GM19240 (cell line): ENCODE measurements around the gene ZNF547.

Experiments
- DNase-seq: peaks from one replicate; pipeline ENCODE4 v3.0.0; 2011; ENCODE audit warnings: low spot score; ENCODE audit not compliant: insufficient read length

ZNF547 gene

DNA sequence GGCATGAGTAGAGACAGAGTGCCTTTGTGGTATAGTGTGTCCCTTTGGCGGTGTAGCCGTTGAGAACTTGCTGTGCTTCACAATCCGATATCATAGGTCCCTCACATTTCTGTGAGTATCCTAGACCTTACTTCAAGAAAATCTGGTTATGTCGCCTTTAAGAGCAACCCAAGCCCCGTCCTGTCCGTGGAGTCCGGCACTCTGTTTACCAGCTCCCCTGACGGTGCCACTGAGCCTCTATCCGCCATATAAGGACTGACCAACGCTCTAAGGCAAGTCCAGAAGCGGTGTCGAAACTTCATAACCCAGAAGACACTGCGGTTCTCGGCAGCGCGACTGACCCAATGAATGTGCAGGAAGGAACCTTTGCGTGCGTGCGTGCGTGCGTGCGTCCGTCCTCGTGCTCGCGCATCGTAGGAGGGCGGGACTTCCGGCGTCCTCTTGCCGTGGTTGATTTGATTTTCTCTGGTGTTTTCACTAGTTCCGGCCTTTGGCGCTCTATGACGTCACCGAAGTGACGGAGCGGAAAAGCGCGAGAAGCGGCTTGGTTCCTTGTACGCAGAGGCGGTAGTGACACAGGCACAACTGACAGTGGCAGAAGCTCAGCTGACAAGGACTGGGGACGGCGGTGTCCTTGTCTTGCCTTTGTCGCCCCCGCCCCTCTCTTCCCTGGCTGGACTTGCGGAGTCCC lies at the start of gene ZNF547, which contains the start of gene TRAPPC2B:
ZNF547 (plus strand) TSS at position 555 of the 691 bp plus-strand sequence. CDS start 5,005 bp downstream, outside the sequence.
TRAPPC2B (plus strand) TSS at position 555 of the 691 bp plus-strand sequence. CDS start 1,283 bp downstream, outside the sequence.
- DNase-seq: peak; percentile 63

DNA sequence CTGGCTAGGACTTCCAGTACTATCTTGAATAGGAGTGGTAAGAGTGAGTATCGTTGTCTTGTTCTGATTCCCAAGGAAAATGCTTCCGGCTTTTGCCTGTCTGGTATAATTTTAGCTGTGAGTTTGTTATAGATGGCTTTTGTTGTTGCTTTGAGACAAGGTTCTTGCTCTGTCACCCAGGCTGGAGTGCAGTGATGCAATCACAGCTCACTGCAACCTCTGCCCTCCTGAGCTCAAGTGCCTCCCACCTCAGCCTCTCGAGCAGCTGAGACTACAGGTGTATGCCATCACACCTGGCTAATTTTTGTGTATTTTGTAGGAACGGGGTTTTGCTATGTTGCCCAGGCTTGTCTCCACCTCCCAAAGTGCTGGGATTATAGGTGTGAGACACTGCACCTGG lies 49.2 kb upstream of the ZNF547 start:
- DNase-seq: no peak

DNA sequence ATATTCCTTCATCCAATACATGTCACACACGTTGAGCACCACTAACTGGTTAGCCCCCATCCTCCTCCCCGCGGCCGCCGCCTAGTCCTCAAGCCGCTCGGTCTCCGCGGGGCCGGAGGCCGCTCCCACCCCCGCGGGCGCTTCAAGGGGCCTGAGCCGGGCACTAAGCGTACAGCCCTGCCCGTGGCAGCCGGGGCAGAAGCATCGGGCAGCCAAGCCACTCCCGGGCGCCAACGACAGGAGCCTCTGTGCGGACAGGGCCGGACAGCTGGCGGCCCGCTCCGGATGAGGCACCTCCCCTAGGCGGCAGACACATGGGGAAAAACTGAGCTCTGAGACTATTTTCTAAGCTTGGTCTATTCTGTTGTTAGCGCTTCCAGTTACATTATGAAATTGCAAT lies 45.8 kb upstream of the ZNF547 start:
- DNase-seq: no peak

DNA sequence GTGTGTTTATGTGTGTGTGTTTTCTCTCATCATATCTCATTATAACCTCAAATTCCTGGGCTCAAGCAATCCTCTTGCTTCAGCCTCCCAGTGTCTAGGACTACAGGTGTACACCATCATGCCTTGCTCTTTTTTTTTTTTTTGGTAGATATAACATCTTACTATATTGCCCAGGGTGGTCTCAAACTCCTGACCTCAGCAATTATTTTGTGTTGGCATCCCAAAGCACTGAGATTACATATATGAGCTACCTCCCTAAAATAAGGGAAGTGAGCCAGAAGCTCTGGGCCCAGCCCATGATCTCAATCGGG lies 43.5 kb upstream of the ZNF547 start:
- no peak for DNase-seq

DNA sequence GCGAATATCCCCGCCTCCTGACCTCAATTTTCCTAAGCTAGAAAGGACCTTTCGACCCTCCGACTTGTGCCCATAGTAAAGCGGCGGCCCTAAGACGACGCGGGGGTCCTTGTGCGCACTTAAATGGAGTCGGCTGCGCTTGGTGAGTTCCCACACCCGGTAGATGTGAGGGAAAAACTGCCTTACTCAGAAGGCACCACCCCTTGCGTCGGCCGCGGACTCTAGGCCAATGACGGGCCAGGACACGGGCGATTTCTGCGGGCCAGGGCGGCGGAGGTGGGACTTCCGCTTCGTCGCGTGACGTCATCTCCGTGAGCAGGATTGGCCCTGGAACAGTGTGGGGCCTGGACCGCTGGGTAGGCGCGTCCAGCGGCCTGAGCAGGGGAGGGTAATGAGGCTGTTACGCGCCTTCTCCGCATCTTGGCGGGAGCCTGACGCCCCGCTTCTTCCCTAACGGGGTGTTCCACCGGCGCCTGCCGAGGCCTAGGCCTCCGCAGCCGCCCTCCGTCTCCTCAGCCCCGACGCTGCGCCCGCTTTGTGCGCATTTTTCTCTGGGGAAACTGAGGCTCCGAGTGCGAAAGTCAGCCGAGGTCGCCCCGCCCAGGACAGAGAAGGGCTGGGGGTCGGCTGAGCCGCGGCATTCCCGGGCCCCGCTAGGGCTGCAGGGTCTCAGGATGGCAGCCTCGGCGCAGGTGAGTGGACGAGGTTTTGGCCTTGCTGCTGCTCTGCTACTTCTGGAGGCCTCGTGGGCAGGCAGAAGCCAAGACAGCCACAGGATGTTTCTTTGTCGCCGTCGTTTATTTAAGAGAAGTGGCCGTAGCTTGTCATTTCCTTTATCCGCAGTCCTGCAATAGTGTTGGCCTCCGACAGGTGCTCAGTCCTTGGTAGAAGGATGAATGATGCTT lies 42.9 kb upstream of the ZNF547 start, which contains the start of gene ZNF543:
ZNF543 (plus strand) TSS at position 293 of the 905 bp plus-strand sequence; CDS start at position 675, 382 bp downstream.
- DNase-seq: peak; percentile 99

DNA sequence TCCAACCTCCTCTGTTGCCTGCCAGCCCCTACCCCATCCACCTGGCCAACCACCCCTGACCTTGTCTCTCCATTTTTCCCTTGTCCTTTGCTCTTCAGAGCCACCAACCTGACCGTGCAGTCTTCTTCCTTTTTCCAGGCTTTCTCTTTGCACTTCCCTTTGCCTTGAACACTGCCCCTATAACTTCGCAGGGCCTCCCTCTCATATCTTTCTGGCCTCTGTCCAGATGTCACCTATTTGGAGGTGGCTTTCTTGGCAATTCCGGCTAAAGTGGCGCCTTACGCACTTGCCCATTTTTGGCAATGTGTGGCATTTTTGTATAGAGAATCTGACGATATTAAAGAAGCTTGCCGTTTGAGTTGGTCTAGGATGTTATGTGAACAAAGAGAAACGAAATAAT lies 42.2 kb upstream of the ZNF547 start:
- no peak for DNase-seq

DNA sequence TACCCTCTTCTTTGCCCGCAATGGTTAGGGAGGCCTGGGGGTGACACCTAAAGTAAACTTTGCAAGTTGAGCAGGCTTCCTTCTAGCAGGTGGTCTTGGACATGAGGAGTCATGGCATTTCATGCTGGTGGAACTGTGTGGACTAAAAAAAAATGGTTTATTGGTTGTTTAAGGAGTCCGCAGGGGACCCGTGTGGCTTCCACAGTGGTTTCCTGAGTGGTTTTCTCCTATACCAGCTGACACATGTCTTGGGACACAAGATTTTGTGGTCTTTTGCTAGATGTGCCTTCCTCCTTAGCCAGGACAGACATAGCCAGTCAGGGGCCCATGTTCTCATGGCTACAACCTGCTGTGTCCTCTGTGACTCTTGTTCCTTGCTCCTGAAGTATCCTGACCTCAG lies 41.6 kb upstream of the ZNF547 start:
- no peak for DNase-seq

DNA sequence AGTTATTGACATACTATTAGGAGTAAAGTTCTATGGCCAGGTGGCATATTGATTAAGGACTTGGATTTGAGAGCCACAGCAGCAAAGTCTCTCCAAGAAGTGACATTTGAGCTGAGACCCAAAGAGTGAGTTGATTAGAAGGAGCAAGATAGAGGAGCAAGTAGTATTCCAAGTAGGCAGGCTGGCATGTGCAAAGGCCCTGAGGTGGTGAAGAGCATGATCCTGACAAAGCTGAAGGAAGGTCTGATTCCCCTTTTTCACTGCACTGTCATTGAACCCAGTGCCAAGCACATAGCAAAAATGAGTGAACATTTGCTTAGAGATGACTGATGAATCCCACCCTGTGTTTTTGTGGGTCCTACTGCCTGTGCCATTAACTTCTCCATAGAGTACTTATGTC lies 38.4 kb upstream of the ZNF547 start:
- DNase-seq: no peak

DNA sequence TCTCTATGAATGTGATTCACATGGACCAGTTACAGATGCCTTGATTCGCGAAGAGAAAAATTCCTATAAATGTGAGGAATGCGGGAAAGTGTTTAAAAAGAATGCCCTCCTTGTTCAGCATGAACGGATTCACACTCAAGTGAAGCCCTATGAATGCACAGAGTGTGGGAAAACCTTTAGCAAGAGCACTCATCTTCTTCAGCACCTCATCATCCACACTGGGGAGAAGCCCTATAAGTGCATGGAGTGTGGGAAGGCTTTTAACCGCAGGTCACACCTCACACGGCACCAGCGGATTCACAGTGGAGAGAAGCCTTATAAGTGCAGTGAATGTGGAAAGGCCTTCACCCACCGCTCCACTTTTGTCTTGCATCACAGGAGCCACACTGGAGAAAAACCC lies 35.4 kb upstream of the ZNF547 start:
- DNase-seq: no peak

DNA sequence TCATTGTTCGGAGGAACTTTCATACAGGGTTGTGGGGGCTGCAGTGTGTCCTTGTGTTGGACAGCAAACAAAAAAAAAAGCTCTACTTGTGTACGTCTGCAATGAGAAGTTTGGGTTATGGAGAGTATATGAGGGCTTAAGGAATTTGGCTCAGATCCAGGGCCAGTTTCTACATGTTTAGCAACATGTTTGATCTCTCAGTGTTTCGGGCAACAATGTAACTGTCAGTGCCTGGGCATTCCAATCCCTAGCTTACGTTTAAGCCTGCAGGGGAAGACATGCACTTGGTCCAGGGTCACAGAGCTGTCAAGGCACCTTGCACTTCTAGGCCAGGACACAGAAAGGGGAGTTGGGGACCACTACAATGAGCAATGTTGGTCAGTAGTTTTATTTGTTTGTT lies 29.2 kb upstream of the ZNF547 start:
- no peak for DNase-seq

DNA sequence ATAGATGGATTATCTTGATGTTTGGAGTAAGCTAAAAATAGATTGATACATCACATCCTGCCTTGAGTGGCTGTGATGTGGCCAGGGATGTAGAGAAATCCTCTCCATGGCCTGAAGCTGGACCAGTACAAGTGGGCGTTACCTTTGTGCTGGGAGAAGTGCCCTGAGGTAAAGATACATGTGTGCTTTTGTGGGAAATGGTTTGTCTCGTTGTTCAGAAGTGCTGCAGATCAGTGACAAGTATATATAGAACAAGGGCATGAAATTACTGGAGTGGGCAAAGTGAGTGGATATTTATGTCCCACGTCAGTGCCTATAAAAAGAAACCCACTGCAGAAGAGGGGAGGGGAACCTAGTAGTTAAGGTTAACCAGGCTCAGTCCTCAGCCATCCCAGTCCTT lies 24.5 kb upstream of the ZNF547 start:
- DNase-seq: no peak

DNA sequence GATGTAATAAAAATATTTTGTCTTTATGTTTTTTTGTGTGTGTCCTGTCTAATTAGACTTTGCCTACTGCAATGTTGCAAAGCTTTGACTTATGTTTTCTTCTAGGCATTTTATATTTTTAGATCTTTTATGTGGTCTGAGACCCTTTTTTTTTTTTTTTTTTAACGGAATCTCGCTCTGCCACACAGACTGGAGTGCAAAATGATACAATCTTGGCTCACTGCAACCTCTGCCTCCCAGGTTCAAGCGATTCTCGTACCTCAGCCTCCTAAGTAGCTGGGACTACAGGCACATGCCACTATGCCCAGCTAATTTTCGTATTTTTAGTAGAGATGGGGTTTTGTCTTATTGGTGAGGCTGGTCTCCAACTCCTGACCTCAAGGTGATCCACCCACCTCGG lies 20.8 kb upstream of the ZNF547 start:
- no peak for DNase-seq

DNA sequence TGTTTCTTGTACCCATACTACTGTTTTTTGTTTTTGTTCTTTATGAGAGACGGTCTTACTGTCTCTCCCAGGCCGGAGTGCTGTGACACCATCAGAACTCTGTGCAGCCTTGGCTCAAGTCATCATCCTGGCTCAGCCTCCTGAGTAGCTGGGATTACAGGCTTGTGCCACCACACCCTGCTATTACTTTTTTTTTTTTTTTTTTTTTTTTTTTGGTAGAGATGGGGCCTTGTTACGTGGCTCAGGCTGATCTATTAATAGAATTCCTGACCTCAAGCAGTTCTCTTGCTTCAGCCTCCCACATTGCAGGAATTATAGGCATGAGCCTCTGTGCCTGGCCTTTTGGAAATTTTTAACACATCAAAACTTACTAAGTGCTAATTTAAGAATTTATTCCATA lies 15.2 kb upstream of the ZNF547 start:
- DNase-seq: no peak

DNA sequence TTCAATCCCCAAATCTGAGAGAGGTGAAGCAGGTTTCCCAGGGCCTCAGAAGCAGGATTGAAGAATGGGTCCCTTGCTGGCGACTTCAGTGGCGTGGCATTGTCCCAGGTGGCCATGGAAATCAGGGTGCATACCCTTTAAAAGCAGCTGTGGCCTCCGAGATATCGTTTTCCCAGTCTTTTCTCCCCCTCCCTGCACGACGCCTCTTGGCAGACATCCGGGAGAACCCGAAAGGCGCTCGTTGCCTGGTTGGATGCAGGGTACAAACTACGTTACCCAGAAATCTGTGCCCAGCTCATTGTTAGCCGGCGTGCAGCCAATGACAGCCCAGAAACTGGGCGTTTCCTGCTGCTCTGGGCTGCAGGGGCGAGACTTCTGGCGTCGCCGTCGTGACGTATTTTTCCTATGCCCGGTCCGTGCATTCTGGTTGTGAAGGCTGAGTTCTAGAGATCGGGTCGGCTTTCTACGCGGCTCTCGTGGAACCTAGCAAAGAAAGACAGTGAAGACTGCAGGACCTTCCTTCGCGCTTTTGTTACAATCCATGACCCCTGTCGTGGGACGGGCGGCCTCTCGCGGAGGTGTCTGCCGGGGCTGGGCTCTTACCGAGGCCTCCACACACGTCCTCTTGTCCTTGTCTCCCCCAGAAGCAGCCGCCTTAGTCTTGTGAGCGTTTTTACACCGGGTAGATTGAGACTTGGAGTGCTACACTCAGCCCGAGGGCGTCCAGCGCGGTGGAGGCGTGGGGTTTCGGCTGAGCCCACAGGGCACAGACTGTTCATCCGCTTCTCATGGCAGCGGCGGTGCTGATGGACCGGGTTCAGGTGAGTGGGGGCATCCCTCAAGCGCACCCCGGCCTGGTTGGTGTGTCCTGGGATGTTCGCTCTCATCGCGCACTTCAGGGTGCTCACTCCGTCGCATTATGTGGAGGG lies 12.2 kb upstream of the ZNF547 start, which contains the start of gene ZNF304:
ZNF304 (plus strand) TSS at position 395 of the 929 bp plus-strand sequence; CDS start at position 789, 394 bp downstream.
- peak; percentile 83 for DNase-seq

DNA sequence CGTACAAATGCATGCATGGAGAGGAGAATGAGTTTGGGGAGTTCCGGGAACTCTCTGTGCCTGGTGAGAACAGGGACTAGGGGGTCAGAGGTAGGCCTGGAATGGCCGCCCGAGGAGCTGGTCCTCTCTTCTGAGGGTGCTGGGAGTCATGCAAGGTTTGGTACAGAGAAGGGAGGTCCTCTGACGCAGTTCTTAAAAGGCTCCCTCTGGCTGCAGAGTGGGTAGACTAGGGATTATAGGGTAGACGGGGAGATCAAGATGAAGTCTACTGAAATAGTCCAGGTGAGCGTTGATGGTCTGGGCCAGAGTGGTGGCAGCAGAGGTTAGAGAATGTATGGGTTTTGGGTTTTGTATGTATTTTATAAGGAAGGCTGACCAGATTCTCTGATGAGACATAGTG lies 11.5 kb upstream of the ZNF547 start:
- no peak for DNase-seq

DNA sequence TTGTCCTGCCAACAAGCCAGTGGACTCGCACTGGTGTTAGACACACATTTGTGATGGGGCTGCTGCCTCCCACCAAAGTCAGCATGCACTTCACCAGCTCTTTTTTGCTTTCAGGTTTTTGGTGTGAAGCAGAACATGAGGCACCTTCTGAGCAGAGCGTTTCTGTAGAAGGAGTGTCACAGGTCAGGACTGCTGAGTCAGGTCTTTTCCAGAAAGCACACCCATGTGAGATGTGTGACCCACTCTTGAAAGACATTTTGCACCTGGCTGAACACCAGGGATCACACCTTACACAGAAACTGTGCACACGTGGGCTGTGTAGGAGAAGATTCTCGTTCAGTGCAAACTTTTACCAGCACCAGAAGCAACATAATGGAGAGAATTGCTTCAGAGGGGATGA lies 7.4 kb upstream of the ZNF547 start:
- no peak for DNase-seq

DNA sequence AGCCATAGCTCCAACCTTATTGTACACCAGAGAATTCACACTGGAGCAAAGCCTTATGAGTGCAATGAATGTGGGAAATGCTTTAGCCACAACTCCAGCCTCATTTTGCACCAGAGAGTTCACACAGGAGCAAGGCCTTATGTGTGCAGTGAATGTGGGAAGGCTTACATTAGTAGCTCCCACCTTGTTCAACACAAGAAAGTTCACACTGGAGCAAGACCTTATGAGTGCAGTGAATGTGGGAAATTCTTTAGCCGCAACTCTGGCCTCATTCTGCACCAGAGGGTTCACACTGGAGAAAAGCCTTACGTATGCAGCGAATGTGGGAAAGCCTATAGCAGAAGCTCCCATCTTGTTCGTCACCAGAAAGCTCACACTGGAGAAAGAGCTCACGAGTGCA lies 5.9 kb upstream of the ZNF547 start:
- DNase-seq: no peak

DNA sequence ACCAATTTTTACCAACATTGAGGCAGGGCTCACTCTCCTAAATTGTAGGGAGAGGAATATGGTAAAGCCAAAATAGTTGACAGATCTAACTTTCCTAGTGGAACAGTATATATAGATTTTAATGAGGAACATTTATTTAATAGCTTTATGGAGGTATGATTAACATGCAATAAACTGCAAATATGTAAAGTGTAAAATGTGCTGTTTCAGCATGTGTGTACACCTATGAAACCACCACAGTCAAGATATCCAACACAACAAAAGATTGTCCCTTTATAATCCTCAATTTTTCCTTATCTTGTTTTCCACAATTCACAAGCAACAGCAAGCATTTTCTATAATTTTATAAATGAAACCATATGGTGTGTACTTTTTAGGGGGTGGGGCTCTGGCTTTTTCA lies 4.1 kb upstream of the ZNF547 start:
- no peak for DNase-seq

DNA sequence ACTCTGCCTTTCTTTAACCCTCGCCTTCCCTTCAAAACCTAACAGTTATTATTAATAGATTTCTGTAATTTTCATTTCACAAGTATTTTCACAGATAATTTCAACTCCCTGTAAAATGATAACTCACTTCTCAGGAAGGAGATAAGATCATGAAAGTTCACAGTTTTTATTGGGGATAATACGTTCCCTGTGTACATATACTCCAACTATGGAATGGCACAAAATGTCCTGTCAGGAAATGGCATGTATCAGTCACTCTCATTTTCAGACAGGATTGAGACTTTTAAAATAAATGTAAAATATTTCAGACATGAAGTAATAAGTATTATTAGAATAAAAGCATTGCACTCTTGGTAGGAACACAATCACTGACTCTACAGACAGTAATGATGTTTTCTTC lies 932 bp upstream of the ZNF547 start:
- DNase-seq: no peak

DNA sequence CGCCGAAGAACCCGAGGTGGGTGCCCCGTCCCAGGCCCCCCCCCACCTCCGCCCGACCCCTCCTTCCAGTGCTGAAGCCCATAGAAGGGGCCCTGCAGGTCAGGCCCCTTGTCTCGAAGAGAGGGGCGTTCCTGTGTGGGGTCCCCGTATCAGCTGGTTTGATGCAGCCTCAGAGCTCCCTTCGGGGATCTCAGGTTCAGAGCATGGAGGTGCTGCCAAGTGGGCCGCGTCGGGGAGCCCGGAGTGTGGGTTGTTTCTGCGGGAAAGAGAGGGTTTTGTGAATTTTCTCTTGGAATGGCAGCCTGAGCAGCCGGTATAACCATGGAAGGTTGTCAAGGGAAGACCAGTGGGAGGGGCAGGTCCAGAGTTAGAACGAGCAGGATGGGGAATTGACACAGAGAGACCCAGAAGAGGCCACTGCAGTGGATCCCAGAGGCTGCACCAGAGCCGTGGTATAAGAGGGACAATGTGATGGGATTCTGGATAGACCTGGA lies 384 bp downstream of the ZNF547 start:
- no peak for DNase-seq

DNA sequence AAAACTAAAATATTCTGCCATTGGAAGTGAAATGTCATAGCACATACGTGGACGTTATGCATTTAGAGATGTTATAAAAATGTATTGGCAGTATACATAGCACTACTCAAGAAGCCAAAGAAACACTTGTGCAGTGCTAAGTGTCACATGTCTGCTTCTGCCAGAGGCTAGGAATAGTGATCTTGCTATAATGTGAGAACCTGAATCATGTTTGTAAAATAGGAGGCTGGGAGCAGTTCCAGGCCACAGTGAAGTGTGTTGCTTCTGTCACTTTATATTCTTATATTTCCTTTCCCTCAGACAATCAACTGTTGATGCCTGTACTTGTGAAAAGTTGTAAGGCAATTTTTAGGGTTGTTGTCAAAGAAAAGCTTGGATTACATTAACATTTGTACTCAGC lies 3.4 kb downstream of the ZNF547 start:
- DNase-seq: no peak
